DND-41 (cell line): Measurements from ENCODE around the gene U2AF2.

Experiments used
- ATAC-seq: fragments of 200-7000 bp; cut with Tn5 transposase; 3 replicates; pipeline ENCODE4 v1.9.1; 2021; ENCODE audit warnings: low read depth; ENCODE audit not compliant: insufficient read depth
- DNase-seq: peaks from one replicate; pipeline ENCODE4 v3.0.0-alpha.2; 2020
- H2AFZ ChIP-seq: 2 replicates; pipeline ENCODE4 v1.6.0; 2012; ENCODE audit warnings: low read depth, low read length
- H3K27ac ChIP-seq: 2 replicates; pipeline ENCODE4 v1.5.1; 2012; ENCODE audit warnings: low read length, inconsistent platforms
- H3K27me3 ChIP-seq: fragments of 200-600 bp; sonication (generic); 2 replicates; pipeline ENCODE4 v1.6.0; 2012; ENCODE audit warnings: low read length, mild to moderate bottlenecking, inconsistent platforms; ENCODE audit not compliant: insufficient read depth, poor library complexity
- H3K36me3 ChIP-seq: 2 replicates; pipeline ENCODE4 v1.5.1; 2012; ENCODE audit warnings: low read length, inconsistent platforms; ENCODE audit not compliant: insufficient read depth
- H3K4me1 ChIP-seq: 2 replicates; pipeline ENCODE4 v1.5.1; 2012; ENCODE audit warnings: mild to moderate bottlenecking, low read length; ENCODE audit not compliant: insufficient read depth
- H3K4me2 ChIP-seq: 2 replicates; pipeline ENCODE4 v1.6.0; 2012; ENCODE audit warnings: mild to moderate bottlenecking, moderate library complexity, low read length, inconsistent platforms; ENCODE audit not compliant: insufficient read depth
- H3K4me3 ChIP-seq, 2 experiments: fragments of 200-600 bp in 1 of 2; shearing (Covaris generic) in 1 of 2; 2 replicates each; pipeline ENCODE4 v1.5.1; 2012 to 2016; ENCODE audit warnings: inconsistent platforms in 2 of 2, low read length in 2 of 2, mild to moderate bottlenecking in 2 of 2, low read depth in 1 of 2, moderate library complexity in 1 of 2
- H3K79me2 ChIP-seq: 2 replicates; pipeline ENCODE4 v1.6.0; 2012; ENCODE audit warnings: low read length, inconsistent platforms; ENCODE audit not compliant: insufficient read depth
- H3K9ac ChIP-seq: 2 replicates; pipeline ENCODE4 v1.6.0; 2012; ENCODE audit warnings: low read depth, mild to moderate bottlenecking, inconsistent platforms, low read length, moderate library complexity
- H3K9me3 ChIP-seq: 2 replicates; pipeline ENCODE4 v1.5.1; 2012; ENCODE audit warnings: low read length, moderate library complexity, mild to moderate bottlenecking, inconsistent platforms; ENCODE audit not compliant: insufficient read depth, severe bottlenecking
- H4K20me1 ChIP-seq: 2 replicates; pipeline ENCODE4 v1.6.0; 2012; ENCODE audit warnings: low read length; ENCODE audit not compliant: insufficient read depth
- CTCF ChIP-seq: IDR thresholded peaks from 2 replicates; pipeline ENCODE4 v1.5.1; 2012; ENCODE audit warnings: borderline replicate concordance, low read length, moderate library complexity, mild to moderate bottlenecking; ENCODE audit not compliant: poor library complexity, severe bottlenecking; ENCODE audit errors: extremely low read depth
- EZH2 ChIP-seq: IDR thresholded peaks from 3 replicates; pipeline ENCODE4 v1.6.1; 2012; ENCODE audit warnings: borderline replicate concordance, low read depth, mild to moderate bottlenecking, moderate library complexity, low read length, inconsistent platforms; ENCODE audit not compliant: severe bottlenecking

The U2AF2 gene

GRCh38 chr19:55606471-55606787 is 48.4 kb upstream of the U2AF2 start:
- H3K27me3 ChIP-seq: no peaks in the 10 kb centered on the region
- H2AFZ ChIP-seq: peak overlapping the region; percentile 58; the same call in 1 of the 2 replicates
- H3K9ac ChIP-seq: peak overlapping the region; percentile 95
- H3K27ac ChIP-seq: peak overlapping the region; percentile 94
- no peak for DNase-seq
- H3K79me2 ChIP-seq: peaks cover 56% of the 10 kb centered on the region
- peaks cover 47% of the 10 kb centered on the region for H3K4me1 ChIP-seq
- H4K20me1 ChIP-seq: peaks cover 22% of the 10 kb centered on the region
- H3K36me3 ChIP-seq: peaks cover 23% of the 10 kb centered on the region
- no peaks in the 10 kb centered on the region for H3K9me3 ChIP-seq
- no peak for TF ChIP-seq CTCF
- no peak for TF ChIP-seq EZH2
- H3K4me2 ChIP-seq: peak overlapping the region; percentile 95
- peak overlapping the region; percentile 63 to 83; a peak in 3 of 4 replicates for H3K4me3 ChIP-seq
- ATAC-seq: no peak

GRCh38 chr19:55606817-55607216 is 48.0 kb upstream of the U2AF2 start:
- Histone ChIP-seq H2AFZ (no peak overlapping the region), H3K27ac (peak overlapping the region; percentile 94), H3K79me2 (peaks cover 60% of the 10 kb centered on the region), H3K4me3 (peak overlapping the region in 1 of 2 experiments; percentile 83; a peak in 2 of 4 replicates), H3K36me3 (peaks cover 23% of the 10 kb centered on the region), H3K9me3 (no peaks in the 10 kb centered on the region), H4K20me1 (peaks cover 25% of the 10 kb centered on the region), H3K27me3 (no peaks in the 10 kb centered on the region), H3K4me1 (peaks cover 45% of the 10 kb centered on the region), H3K9ac (peak overlapping the region; percentile 95), H3K4me2 (peak overlapping the region; percentile 95)
- DNase-seq (no peak), ATAC-seq (no peak)
- TF ChIP-seq EZH2 (no peak), CTCF (no peak)

- no peaks in the 10 kb centered on the region for H3K9me3 ChIP-seq
Observed at GRCh38 chr19:55609326-55609725, 45.5 kb upstream of the U2AF2 start.

More at GRCh38 chr19:55609326-55609725, 45.5 kb upstream of the U2AF2 start:
- Histone ChIP-seq H3K27me3 (no peaks in the 10 kb centered on the region), H3K4me2 (no peak overlapping the region), H3K4me3 (no peak overlapping the region), H3K27ac (no peak overlapping the region), H3K36me3 (peaks cover 39% of the 10 kb centered on the region), H3K9ac (no peak overlapping the region), H4K20me1 (peaks cover 34% of the 10 kb centered on the region), H2AFZ (no peak overlapping the region), H3K4me1 (peaks cover 33% of the 10 kb centered on the region), H3K79me2 (peaks cover 73% of the 10 kb centered on the region)
- ATAC-seq: no peak
- TF ChIP-seq EZH2 (no peak), CTCF (no peak)
- DNase-seq: no peak
